Common myeloid progenitor, CD34-positive (primary cell): ENCODE results near the gene DEPDC5.

Source experiments
- CTCF ChIA-PET: fragments of 350-600 bp; sonication (Branson Sonifier 250); formaldehyde crosslinking; loops from one replicate; lab custom pipeline; 2021; ENCODE audit warnings: antibody characterized with exemption; lab: Charles Lee
- POLR2A ChIA-PET: fragments of 350-600 bp; sonication (Branson Sonifier 250); formaldehyde crosslinking; loops from one replicate; lab custom pipeline; 2021; ENCODE audit warnings: antibody characterized with exemption; lab: Charles Lee
- DNase-seq, 3 donors: peaks; one replicate each; pipeline versions ENCODE4 v3.0.0 to v3.0.0-alpha.2; 2013
- H3K27ac ChIP-seq, 2 experiments: 1 replicate in 1 of 2; 2 replicates in 1 of 2; pipeline ENCODE4 v1.7.0; 2013; ENCODE audit warnings: inconsistent platforms in 2 of 2, low read length in 2 of 2, mild to moderate bottlenecking in 2 of 2, low read depth in 1 of 2, moderate library complexity in 1 of 2; ENCODE audit not compliant: severe bottlenecking in 2 of 2, insufficient read depth in 1 of 2, poor library complexity in 1 of 2
- H3K27me3 ChIP-seq, 5 experiments: replicated peaks in 2 of 5; 1 replicate in 3 of 5; 2 replicates in 2 of 5; pipeline versions ENCODE4 v1.6.1 to v1.7.0; 2013; ENCODE audit warnings: low read length in 4 of 5, mild to moderate bottlenecking in 2 of 5, moderate library complexity in 2 of 5, inconsistent platforms in 1 of 5; ENCODE audit not compliant: insufficient read depth in 5 of 5, control insufficient read depth in 4 of 5
- H3K36me3 ChIP-seq, 4 experiments: 1 replicate in 2 of 4; 2 replicates in 2 of 4; pipeline versions ENCODE4 v1.6.1 to v1.7.0; 2013; ENCODE audit warnings: low read length in 3 of 4, control low read depth in 1 of 4, mild to moderate bottlenecking in 1 of 4; ENCODE audit not compliant: control insufficient read depth in 4 of 4, insufficient read depth in 4 of 4
- H3K4me1 ChIP-seq, 4 experiments: 1 replicate in 3 of 4; 2 replicates in 1 of 4; pipeline versions ENCODE4 v1.6.1 to v1.7.1; 2013; ENCODE audit warnings: low read length in 3 of 4, mild to moderate bottlenecking in 3 of 4, control low read depth in 1 of 4, inconsistent platforms in 1 of 4, moderate library complexity in 1 of 4; ENCODE audit not compliant: control insufficient read depth in 4 of 4, insufficient read depth in 4 of 4; ENCODE audit errors: control extremely low read depth in 1 of 4
- H3K4me3 ChIP-seq, 7 experiments: 1 replicate in 4 of 7; 2 replicates in 3 of 7; pipeline versions ENCODE4 v1.5.1 to v1.7.0; 2013; ENCODE audit warnings: mild to moderate bottlenecking in 7 of 7, low read length in 6 of 7, moderate library complexity in 6 of 7, inconsistent platforms in 2 of 7, low read depth in 2 of 7, control low read depth in 1 of 7; ENCODE audit not compliant: insufficient read depth in 4 of 7, control insufficient read depth in 1 of 7; ENCODE audit errors: extremely low read depth in 1 of 7
- H3K9me3 ChIP-seq, 5 experiments: 1 replicate in 4 of 5; 2 replicates in 1 of 5; pipeline versions ENCODE4 v1.6.1 to v1.7.1; 2013; ENCODE audit warnings: low read length in 4 of 5, mild to moderate bottlenecking in 2 of 5, inconsistent platforms in 1 of 5, low read depth in 1 of 5, moderate library complexity in 1 of 5; ENCODE audit not compliant: control insufficient read depth in 4 of 5, insufficient read depth in 2 of 5; ENCODE audit errors: control extremely low read depth in 1 of 5
- WGBS: methylation state at CpG from one replicate; pipeline ENCODE4 v1.1.5; 2013; ENCODE audit not compliant: insufficient coverage; 5-methylcytosine and 5-hydroxymethylcytosine counted together

DEPDC5 gene

GRCh38 chr22:31895411-31896123 lies 141.7 kb downstream of the DEPDC5 start:
- Histone ChIP-seq H3K36me3 (peaks cover 20 to 55% (median 44%) of the 10 kb centered on the region in 4 experiments), H3K27me3 (no peaks in the 10 kb centered on the region), H3K4me1 (peaks cover 0 to 3% (median 0%) of the 10 kb centered on the region in 4 experiments), H3K27ac (peak overlapping the region in 1 of 2 experiments; percentile 49), H3K4me3 (no peak overlapping the region), H3K9me3 (no peaks in the 10 kb centered on the region)
- ChIA-PET CTCF (interaction anchor here (1.6 kb wide), 1 partner anchor 50 kb away, joined by 3 read pairs; no protein-coding TSS in a partner anchor), POLR2A (interaction anchor here (0.6 kb wide), 2 partner anchors 77 to 722 kb away, joined by 3 read pairs; no protein-coding TSS in a partner anchor)
- WGBS = 94% methylated on average over 1 of the region's 2 CpGs
- DNase-seq = peak in 1 of 3 donors; percentile 10

- WGBS = no CpG with 5 or more reads among the region's 1 CpG
- Histone ChIP-seq H3K27ac (peak overlapping the region in 1 of 2 experiments; percentile 32), H3K9me3 (no peaks in the 10 kb centered on the region), H3K4me1 (peaks cover 0 to 6% (median 0%) of the 10 kb centered on the region in 4 experiments), H3K27me3 (no peaks in the 10 kb centered on the region), H3K4me3 (no peak overlapping the region), H3K36me3 (peaks cover 16 to 55% (median 44%) of the 10 kb centered on the region in 4 experiments)
- CTCF ChIA-PET = no interaction called here
- POLR2A ChIA-PET = no interaction called here
- DNase-seq = no peak
Observed at GRCh38 chr22:31896472-31896871, 142.7 kb downstream of the DEPDC5 start.

- H3K9me3 ChIP-seq = no peaks in the 10 kb centered on the region
- H3K4me1 ChIP-seq = peaks cover 0 to 4% (median 0%) of the 10 kb centered on the region in 4 experiments
- H3K4me3 ChIP-seq = no peak overlapping the region
- ChIA-PET POLR2A (no interaction called here), CTCF (interaction anchor here (0.6 to 2.2 kb wide), 2 partner anchors 31 to 50 kb away, joined by 3 to 5 read pairs; no protein-coding TSS in a partner anchor)
- H3K27me3 ChIP-seq = no peaks in the 10 kb centered on the region
- DNase-seq = no peak
- H3K36me3 ChIP-seq = peaks cover 20 to 57% (median 48%) of the 10 kb centered on the region in 4 experiments
- 99% methylated on average over 14 of the region's 16 CpGs for WGBS
- H3K27ac ChIP-seq = no peak overlapping the region
Observed at GRCh38 chr22:31897842-31898805, 144.3 kb downstream of the DEPDC5 start.

- WGBS = 100% methylated on average over 2 of the region's 2 CpGs
- no peaks in the 10 kb centered on the region for H3K9me3 ChIP-seq
- H3K27ac ChIP-seq = no peak overlapping the region
- H3K4me1 ChIP-seq = peaks cover 0 to 4% (median 0%) of the 10 kb centered on the region in 4 experiments
- H3K36me3 ChIP-seq = peaks cover 17 to 53% (median 42%) of the 10 kb centered on the region in 4 experiments
- no peak for DNase-seq
- ChIA-PET CTCF (interaction anchor here (2.2 kb wide), 1 partner anchor 30 kb away, joined by 5 read pairs; no protein-coding TSS in a partner anchor), POLR2A (no interaction called here)
- H3K27me3 ChIP-seq = no peaks in the 10 kb centered on the region
- no peak overlapping the region for H3K4me3 ChIP-seq
Observed at GRCh38 chr22:31898926-31899325, 145.1 kb downstream of the DEPDC5 start.

DNA sequence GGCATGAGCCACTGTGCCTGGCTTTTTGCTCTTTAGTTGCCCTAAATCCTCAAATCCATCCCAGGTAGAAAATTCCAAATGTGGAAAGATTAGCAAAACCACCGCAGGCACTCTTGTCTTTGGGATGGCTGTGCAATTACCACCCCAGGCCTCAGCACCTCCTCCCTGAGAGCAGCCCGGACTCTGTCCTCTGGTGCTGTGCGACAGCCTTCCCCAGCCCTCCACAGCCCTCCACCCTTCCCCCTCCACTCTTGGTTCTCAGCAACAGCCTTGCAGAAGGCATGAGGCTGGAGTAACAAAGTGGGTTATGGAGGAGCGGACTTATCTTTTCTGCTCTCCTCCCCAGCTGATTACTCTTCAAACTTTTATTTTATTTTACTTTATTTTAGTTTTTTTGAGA lies 145.8 kb downstream of the DEPDC5 start:
- Histone ChIP-seq H3K27me3 (no peaks in the 10 kb centered on the region), H3K4me3 (no peak overlapping the region), H3K9me3 (no peaks in the 10 kb centered on the region), H3K27ac (no peak overlapping the region), H3K36me3 (peaks cover 17 to 53% (median 43%) of the 10 kb centered on the region in 4 experiments), H3K4me1 (peaks cover 0 to 4% (median 0%) of the 10 kb centered on the region in 4 experiments)
- ChIA-PET CTCF (no interaction called here), POLR2A (no interaction called here)
- WGBS = 94% methylated on average over 3 of the region's 4 CpGs
- no peak for DNase-seq

DNA sequence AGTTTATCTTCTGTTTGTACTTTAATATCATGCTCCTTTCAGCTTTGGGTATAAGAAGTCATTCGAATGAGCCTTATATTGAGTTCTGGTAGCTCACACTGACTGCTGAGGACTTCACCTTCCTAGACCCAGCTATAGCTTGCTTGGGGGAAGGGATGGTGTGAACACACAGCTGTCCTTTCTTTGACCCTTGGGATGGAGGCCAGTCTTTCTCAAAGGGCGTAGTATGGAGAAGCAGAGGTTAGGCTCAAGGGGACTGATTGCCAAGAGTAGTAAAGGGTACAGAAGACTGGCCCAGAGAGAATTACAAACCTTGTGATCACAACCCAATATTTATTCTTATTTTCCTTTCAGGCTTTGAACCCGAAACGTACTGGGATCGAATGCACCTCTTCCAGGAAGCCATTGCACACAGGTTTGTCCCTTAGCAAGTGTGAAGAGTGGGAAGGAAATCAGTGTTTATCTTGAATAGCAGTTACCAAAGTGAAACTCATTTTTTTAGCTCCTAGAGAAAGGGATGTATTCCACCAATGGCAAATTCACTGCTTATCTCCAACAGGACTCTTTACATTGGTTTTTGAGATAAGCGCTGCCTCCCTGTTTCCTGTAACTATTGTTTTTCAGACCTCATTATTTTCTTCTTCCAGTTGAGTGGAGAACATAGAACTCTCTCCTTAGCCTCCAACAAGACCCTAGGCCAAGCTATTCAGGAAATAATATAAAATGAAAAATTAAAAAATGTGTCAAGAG lies 147.7 kb downstream of the DEPDC5 start:
- Histone ChIP-seq H3K27me3 (no peaks in the 10 kb centered on the region), H3K36me3 (peaks cover 8 to 62% (median 41%) of the 10 kb centered on the region in 4 experiments), H3K27ac (peak overlapping the region in 1 of 2 experiments; percentile 14), H3K4me1 (peaks cover 0 to 4% (median 0%) of the 10 kb centered on the region in 4 experiments), H3K4me3 (no peak overlapping the region), H3K9me3 (no peaks in the 10 kb centered on the region)
- 100% methylated on average over 1 of the region's 6 CpGs for WGBS
- CTCF ChIA-PET = interaction anchor here (0.8 to 1.3 kb wide), 3 partner anchors 18 to 44 kb away, joined by 3 read pairs; no protein-coding TSS in a partner anchor
- peak in 2 of 3 donors; percentile 24 to 27 for DNase-seq
- POLR2A ChIA-PET = interaction anchor here (0.6 kb wide), 1 partner anchor 38 kb away, joined by 3 read pairs; no protein-coding TSS in a partner anchor
